Neutrophil (primary cell): ENCODE data around the gene DUS2.
"Not testable (repeated sequence)": the region's sequence is repeated elsewhere in the genome, so short reads cannot be mapped to it uniquely, and the experiment has no call there.

Source experiments
- H3K27ac ChIP-seq: fragments of 200-600 bp; sonication (generic); 2 replicates; pipeline ENCODE4 v1.5.1; 2016; ENCODE audit warnings: mild to moderate bottlenecking, moderate library complexity
- H3K27me3 ChIP-seq: fragments of 200-600 bp; sonication (generic); 2 replicates; pipeline ENCODE4 v1.6.0; 2016; ENCODE audit warnings: mild to moderate bottlenecking
- H3K36me3 ChIP-seq: fragments of 200-600 bp; sonication (generic); 2 replicates; pipeline ENCODE4 v1.5.1; 2017
- H3K4me1 ChIP-seq, 2 experiments: fragments of 200-600 bp in 1 of 2; sonication (generic) in 1 of 2; 1 replicate in 1 of 2; 2 replicates in 1 of 2; pipeline versions ENCODE4 v1.5.1 to v1.6.1; 2013 to 2016; ENCODE audit warnings: low read depth in 1 of 2, low read length in 1 of 2, mild to moderate bottlenecking in 1 of 2, moderate library complexity in 1 of 2; ENCODE audit not compliant: control insufficient read depth in 1 of 2, insufficient read depth in 1 of 2
- H3K4me3 ChIP-seq, 2 experiments: fragments of 200-600 bp in 1 of 2; sonication (generic) in 1 of 2; 1 replicate in 1 of 2; 2 replicates in 1 of 2; pipeline ENCODE4 v1.5.1; 2013 to 2016; ENCODE audit warnings: low read depth in 1 of 2, low read length in 1 of 2, mild to moderate bottlenecking in 1 of 2, moderate library complexity in 1 of 2
- H3K9me3 ChIP-seq: fragments of 200-600 bp; sonication (generic); 2 replicates; pipeline ENCODE4 v1.5.1; 2016
- CTCF ChIP-seq: fragments of 200-600 bp; sonication (generic); IDR thresholded peaks from 2 replicates; pipeline ENCODE4 v1.5.1; 2016; ENCODE audit warnings: antibody characterized with exemption

The DUS2 gene

GRCh38 chr16:68090533-68090932 is 67.4 kb downstream of the DUS2 start:
- H3K4me1 ChIP-seq = peaks cover 42 to 59% of the 10 kb centered on the region in 2 experiments
- no peaks in the 10 kb centered on the region for H3K9me3 ChIP-seq
- peak overlapping the region; percentile 54 for H3K27ac ChIP-seq
- H3K36me3 ChIP-seq = no peaks in the 10 kb centered on the region
- no peak for TF ChIP-seq CTCF
- no peaks in the 10 kb centered on the region for H3K27me3 ChIP-seq
- H3K4me3 ChIP-seq = no peak overlapping the region

- Histone ChIP-seq H3K27ac (peak overlapping the region; percentile 54), H3K27me3 (no peaks in the 10 kb centered on the region), H3K36me3 (no peaks in the 10 kb centered on the region), H3K4me3 (no peak overlapping the region), H3K9me3 (no peaks in the 10 kb centered on the region), H3K4me1 (peaks cover 34 to 55% of the 10 kb centered on the region in 2 experiments)
- no peak for TF ChIP-seq CTCF
Observed at GRCh38 chr16:68091380-68092261, 68.5 kb downstream of the DUS2 start.

DNA sequence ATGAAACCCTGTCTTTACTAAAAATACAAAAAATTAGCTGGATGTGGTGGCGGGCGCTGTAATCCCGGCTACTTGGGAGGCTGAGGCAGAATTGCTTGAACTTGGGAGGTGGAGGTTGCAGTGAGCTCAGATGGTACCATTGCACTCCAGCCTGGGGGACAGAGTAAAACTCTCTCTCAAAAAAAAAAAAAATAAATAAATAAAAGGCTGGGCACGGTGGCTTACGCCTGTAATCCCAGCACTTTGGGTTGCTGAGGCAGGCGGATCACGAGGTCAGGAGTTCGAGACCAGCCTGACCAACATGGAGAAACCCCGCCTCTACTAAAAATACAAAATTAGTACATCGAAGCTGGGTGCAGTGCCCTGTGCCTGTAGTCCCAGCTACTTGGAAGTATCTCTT is 69.2 kb downstream of the DUS2 start:
- not testable (repeated sequence) for H3K36me3 ChIP-seq, H3K27me3 ChIP-seq, H3K9me3 ChIP-seq, H3K27ac ChIP-seq, H3K4me3 ChIP-seq
- peaks cover 27 to 49% of the 10 kb centered on the region in 2 experiments for H3K4me1 ChIP-seq

DNA sequence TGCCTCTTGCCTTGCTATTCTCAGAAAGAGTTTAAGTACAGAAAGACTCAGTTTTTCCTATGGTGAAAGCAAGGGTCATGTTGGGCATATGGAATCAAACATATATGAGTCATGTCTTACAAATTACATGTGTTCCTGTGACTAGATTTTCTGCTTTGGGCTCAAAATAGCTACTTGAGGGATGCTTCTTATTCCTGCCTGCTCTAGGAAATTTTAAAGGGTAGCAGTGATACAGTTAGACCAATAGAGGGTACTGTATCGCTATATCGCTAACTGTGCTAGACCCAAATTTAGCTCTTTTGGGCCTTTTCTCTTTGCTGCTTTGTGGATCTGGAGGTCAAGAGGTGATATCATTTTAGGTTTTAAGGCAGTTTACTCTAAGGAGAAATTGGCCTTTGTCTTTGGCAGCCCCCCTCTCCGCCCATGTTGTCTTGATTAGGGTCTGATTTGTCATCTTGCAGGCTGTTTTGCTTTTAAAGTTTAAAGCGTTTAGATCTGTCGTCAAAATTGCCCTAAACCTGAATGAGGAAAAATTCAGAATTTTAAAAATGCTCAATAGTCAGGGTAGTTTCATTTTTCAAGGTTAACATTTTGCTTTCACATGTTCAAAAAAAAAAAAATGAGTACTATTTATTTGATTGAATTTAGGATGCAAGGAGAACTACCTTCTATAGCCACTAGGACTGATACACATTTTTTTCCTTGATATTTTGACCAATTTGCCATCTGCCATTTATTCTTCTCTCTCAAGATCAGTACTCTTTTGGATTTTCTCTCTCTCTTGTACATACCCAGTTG is 70.9 kb downstream of the DUS2 start:
- H3K36me3 ChIP-seq = peaks cover 8% of the 10 kb centered on the region
- no peaks in the 10 kb centered on the region for H3K9me3 ChIP-seq
- no peak overlapping the region for H3K27ac ChIP-seq
- peaks cover 20 to 34% of the 10 kb centered on the region in 2 experiments for H3K4me1 ChIP-seq
- TF ChIP-seq CTCF = no peak
- no peak overlapping the region for H3K4me3 ChIP-seq
- no peaks in the 10 kb centered on the region for H3K27me3 ChIP-seq

DNA sequence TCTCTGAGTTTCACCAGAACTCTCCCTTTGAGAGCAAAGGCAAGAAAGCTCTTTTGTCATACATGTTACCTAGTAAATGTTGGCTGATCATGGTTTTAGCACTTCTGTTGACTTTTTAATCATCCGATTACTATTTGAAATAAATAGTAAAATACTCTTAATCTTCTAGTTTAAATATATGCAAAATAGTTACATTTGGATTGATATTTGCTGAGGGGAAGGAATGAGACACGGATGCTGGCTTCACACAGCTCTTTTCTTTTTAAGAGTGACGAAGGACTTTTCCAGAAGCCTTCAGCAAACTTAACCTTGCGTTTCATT is 71.5 kb downstream of the DUS2 start:
- Histone ChIP-seq H3K4me1 (peaks cover 20 to 33% of the 10 kb centered on the region in 2 experiments), H3K36me3 (peaks cover 8% of the 10 kb centered on the region), H3K27ac (no peak overlapping the region)

More for the DNA sequence above, 71.5 kb downstream of the DUS2 start:
- no peak for TF ChIP-seq CTCF
- Histone ChIP-seq H3K9me3 (no peaks in the 10 kb centered on the region), H3K4me3 (no peak overlapping the region), H3K27me3 (no peaks in the 10 kb centered on the region)
